ENCODE results near the gene IRX1.

GRCh38 chr5:3594510-3595005 lies 1.1 kb upstream of the IRX1 start:
- peak in 2 of 3 experiments; percentile 12 to 31; a peak in 1 of 4 replicates for TF ChIP-seq CTCF (IDR thresholded peaks at IDR 0.05; ENCODE audit: control extremely low read depth in 1 of 3, insufficient read depth in 1 of 3, low read depth in 1 of 3, low read length in 3 of 3)
- no peak for TF ChIP-seq CHD2 (IDR thresholded peaks at IDR 0.05; ENCODE audit: low read length)
- TF ChIP-seq EZH2 (IDR thresholded peaks at IDR 0.05; ENCODE audit: low read depth, low read length, severe bottlenecking), result peak; percentile 88
- TF ChIP-seq POLR2A (IDR thresholded peaks at IDR 0.05; ENCODE audit: control extremely low read depth in 1 of 2, low read depth in 2 of 2, low read length in 2 of 2), result no peak
- no peak for TF ChIP-seq EGR1 (IDR thresholded peaks at IDR 0.05; ENCODE audit: borderline replicate concordance, low read depth, low read length)
- TF ChIP-seq TCF12 (IDR thresholded peaks at IDR 0.05; ENCODE audit: low read depth, low read length), result no peak
- TF ChIP-seq YY1 (IDR thresholded peaks at IDR 0.05; ENCODE audit: low read depth, low read length), result 0 out of 2 replicates have a peak, but pooled peaks have one; percentile 5
- no peak for TF ChIP-seq USF2 (IDR thresholded peaks at IDR 0.05; ENCODE audit: low read length)
